ENCODE measurements around the gene LANCL2.
"Not testable (repeated sequence)": the region's sequence is repeated elsewhere in the genome, so short reads cannot be mapped to it uniquely, and the experiment has no call there.

LANCL2 gene

GRCh38 chr7:55405856-55406541, 40.9 kb downstream of the LANCL2 start:
- no peak for DNase-seq (ENCODE audit: low spot score)

DNA sequence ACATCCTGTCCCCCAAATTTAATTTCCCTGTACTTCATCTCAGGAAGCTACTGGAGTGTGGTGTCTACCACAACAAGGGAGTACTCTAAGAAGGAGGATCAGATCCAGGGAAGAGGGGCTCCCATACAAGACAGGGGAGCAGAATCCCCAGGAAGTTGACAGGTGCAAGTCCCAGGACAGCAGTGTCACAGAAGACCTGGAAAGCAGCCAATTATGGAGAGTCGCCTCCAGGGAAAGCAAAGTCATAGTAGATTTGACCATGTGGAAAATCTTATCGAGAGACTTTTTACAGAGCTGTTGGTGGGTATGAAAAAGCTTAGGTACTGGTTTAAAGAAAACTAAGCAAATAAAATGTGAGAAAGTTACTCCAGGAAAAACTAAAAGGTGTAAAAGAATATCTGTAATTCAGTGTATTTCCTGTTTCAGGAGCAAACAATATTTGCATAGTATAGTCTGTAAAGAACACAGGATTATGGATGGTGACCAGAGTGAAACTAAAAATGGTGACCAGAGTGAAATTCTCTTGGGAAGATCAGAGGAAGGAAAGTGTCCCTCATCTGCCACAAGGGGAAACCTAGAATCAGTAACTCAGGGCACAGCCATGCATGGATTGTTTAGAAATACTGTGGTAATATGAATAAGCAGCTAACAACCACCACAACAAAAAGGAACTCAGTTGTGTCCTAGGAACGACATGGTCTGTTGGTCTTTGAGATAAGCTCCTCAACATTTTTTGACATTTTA, 44.5 kb downstream of the LANCL2 start:
- no peak for DNase-seq (ENCODE audit: low spot score)

GRCh38 chr7:55410667-55411239, 45.6 kb downstream of the LANCL2 start:
- no peak for DNase-seq (ENCODE audit: low spot score)

GRCh38 chr7:55411844-55412243, 46.7 kb downstream of the LANCL2 start:
- no peak for DNase-seq (ENCODE audit: low spot score)

- DNase-seq (ENCODE audit: low spot score) = no peak
Observed at GRCh38 chr7:55413442-55413841, 48.3 kb downstream of the LANCL2 start.

- DNase-seq (ENCODE audit: low spot score) = peak; percentile 84
Observed at GRCh38 chr7:55415173-55415778, 50.1 kb downstream of the LANCL2 start.

DNA sequence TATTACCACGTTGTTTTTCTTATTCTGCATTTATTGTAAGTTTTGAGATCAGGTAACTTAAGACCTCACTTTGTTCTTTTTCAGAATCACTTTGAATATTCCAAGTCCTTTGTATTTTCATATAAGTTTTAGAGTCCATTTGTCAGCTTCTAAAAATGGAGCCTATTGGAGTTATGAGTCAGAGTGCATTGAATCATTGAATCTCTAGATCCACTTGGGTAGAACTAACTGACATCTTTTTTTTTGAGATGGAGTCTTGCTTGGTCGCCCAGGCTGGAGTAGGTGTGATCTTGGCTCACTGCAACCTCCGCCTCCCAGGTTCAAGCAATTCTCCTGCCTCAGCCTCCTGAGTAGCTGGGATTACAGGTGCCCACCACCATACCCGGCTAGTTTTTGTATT, 52.3 kb downstream of the LANCL2 start:
- not testable (repeated sequence) for DNase-seq (ENCODE audit: low spot score)

GRCh38 chr7:55420530-55420929, 55.4 kb downstream of the LANCL2 start:
- peak; percentile 36 for DNase-seq (ENCODE audit: low spot score)

- no peak for DNase-seq (ENCODE audit: low spot score)
Observed at GRCh38 chr7:55423277-55423711, 58.2 kb downstream of the LANCL2 start.

GRCh38 chr7:55423891-55424290, 58.8 kb downstream of the LANCL2 start:
- DNase-seq (ENCODE audit: low spot score) = no peak

DNA sequence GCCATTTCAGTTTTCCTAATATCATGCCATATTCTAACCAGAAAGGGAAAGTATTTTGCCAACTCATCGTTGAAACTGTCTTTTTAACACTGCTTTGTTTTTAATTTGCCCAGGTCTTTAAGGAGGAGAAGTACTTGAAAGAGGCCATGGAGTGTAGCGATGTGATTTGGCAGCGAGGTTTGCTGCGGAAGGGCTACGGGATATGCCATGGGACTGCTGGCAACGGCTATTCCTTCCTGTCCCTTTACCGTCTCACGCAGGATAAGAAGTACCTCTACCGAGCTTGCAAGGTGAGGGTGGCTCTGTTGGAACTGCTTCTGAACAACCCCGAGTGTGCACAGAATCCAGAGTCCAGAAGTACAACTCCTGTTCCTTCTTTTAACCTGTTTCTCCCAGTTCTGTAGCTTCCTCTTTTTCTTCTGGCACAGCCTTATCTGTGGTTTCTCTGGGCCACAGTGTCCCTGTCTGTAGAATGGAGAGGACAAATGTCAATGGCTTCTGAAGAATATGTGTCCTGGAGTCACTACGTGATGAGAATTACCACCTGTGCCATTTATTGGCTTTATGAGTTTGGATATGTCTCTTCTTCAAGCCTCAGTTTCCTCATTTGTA, 60.1 kb downstream of the LANCL2 start:
- no peak for DNase-seq (ENCODE audit: low spot score)

- DNase-seq (ENCODE audit: low spot score) = no peak
Observed at GRCh38 chr7:55426676-55427075, 61.5 kb downstream of the LANCL2 start.

GRCh38 chr7:55427342-55427741, 62.2 kb downstream of the LANCL2 start:
- no peak for DNase-seq (ENCODE audit: low spot score)

DNA sequence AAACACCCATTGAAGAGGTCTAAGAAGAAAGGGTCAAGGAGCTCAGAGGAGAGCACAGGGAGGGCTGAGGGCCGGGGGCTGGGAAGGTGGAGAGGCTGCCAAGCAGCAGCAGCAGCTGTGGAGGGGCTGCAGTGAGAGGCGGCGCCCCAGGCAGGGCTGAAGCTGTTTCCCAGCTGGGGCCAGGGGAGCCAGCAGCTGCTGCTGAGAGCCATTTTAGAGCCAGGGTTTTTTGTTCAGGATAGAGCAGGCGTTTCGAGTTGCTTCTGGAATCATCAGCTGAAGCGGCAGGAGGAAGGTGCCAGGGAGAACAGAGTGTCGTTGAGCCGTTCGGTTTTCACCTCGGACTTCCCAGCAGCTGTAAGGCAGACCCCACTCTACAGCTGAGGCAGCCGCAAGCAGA, 62.7 kb downstream of the LANCL2 start:
- DNase-seq (ENCODE audit: low spot score) = no peak

- no peak for DNase-seq (ENCODE audit: low spot score)
Observed at GRCh38 chr7:55429835-55430499, 64.8 kb downstream of the LANCL2 start.

- no peak for DNase-seq (ENCODE audit: low spot score)
Observed at GRCh38 chr7:55431898-55432297, 66.8 kb downstream of the LANCL2 start.

DNA sequence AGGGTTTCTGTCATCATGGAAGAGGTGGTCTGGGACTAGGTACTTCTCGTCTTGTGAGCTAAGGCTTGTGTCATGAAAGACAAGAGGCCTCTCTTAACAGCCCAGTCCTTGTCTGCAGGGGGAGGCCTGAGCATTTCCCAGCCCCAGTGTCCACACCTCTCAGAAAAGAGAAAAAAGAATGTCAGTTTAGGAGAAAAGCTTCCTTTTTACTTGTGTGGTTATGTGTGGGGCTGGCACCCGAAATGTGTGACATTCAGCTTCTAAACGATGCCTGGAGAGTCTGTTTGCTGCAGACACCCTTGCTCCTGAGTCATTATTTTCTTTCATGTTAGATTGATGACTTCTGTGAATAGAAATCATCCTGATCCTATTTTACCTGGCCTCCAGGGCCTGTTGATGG, 67.4 kb downstream of the LANCL2 start:
- DNase-seq (ENCODE audit: low spot score) = no peak

GRCh38 chr7:55432939-55433784, 68.0 kb downstream of the LANCL2 start:
- peak; percentile 77 for DNase-seq (ENCODE audit: low spot score)

DNA sequence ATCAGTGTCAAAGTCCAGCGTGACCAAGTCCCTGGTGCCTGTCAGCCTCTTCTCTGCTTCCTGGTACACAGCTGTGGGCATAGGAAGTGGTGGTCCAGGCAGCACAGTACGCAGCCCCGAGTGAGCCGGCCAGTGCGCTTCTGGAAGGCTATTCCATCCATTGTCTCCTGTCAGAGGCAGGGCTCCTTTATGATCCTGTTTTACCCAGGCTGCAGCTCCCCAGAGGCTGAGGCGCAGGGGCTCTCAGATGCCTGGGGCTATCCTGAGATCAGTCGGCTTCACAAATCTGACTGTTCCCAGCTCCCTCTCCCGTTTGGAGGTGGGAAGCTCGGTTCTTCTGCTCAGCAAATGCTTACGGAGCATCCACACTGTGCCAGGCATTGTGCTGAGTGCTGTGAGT, 70.3 kb downstream of the LANCL2 start:
- DNase-seq (ENCODE audit: low spot score) = no peak

- no peak for DNase-seq (ENCODE audit: low spot score)
Observed at GRCh38 chr7:55436457-55436856, 71.3 kb downstream of the LANCL2 start.

DNA sequence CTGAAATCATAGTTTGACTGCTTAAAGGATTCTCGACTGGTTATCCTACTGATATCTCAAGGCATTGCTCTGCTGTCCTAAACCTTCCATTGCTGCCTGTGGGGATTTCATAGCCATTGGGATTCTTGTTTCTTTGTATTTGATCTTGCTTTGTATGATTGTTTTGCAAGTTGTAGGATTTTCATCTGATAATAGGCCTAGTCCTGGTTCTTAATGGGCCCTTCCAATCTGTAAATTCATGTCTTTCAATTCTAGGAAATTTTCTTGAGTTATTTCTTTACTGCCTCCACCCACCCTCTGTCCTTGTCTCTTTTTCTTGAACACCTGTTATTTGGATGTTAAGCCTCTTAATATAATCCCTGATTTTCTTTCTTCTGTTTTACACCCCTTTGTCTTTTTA, 72.2 kb downstream of the LANCL2 start:
- DNase-seq (ENCODE audit: low spot score) = no peak

All from COLO829 (cell line).